Heart left ventricle (tissue), 16 donors: ENCODE data around the gene YBX1. TPM values are rescaled to one million over a fixed set of nuclear protein-coding genes. Genes with fewer than 3 reads are reported as not detected.
A peak's percentile ranks its signal among the peaks of the same experiment; 100 is the strongest.

Experiments
- ATAC-seq, 4 donors: fragments of 200-7000 bp; cut with Tn5 transposase; one replicate each; pipeline ENCODE4 v1.9.1; 2020 to 2022; ENCODE audit warnings: moderate library complexity in 4 of 4, mild to moderate bottlenecking in 3 of 4, moderate number of reproducible peaks in 1 of 4
- DNase-seq, 5 donors: peaks; one replicate each; pipeline ENCODE4 v3.0.0-alpha.2; 2020
- H3K27ac ChIP-seq, 12 donors: fragments of 200-600 bp; sonication (generic) in 4 of 12; one replicate each; pipeline versions ENCODE4 v1.5.0 to v1.8.0; 2016 to 2022; ENCODE audit warnings: mild to moderate bottlenecking in 2 of 12
- H3K27me3 ChIP-seq, 9 donors: fragments of 200-600 bp; sonication (generic) in 2 of 9; one replicate each; pipeline versions ENCODE4 v1.5.1 to v1.8.0; 2016 to 2022; ENCODE audit warnings: mild to moderate bottlenecking in 3 of 9
- H3K36me3 ChIP-seq, 9 donors: fragments of 200-600 bp; sonication (generic) in 2 of 9; one replicate each; pipeline versions ENCODE4 v1.5.0 to v1.8.0; 2018 to 2022; ENCODE audit warnings: mild to moderate bottlenecking in 2 of 9
- H3K4me1 ChIP-seq, 12 donors: fragments of 200-600 bp; sonication (generic) in 4 of 12; one replicate each; pipeline versions ENCODE4 v1.5.0 to v1.8.0; 2016 to 2022; ENCODE audit warnings: mild to moderate bottlenecking in 3 of 12
- H3K4me3 ChIP-seq, 12 donors: fragments of 200-600 bp; sonication (generic) in 4 of 12; one replicate each; pipeline versions ENCODE4 v1.5.0 to v1.8.0; 2017 to 2022; ENCODE audit warnings: mild to moderate bottlenecking in 9 of 12, moderate library complexity in 4 of 12
- H3K9me3 ChIP-seq, 12 donors: fragments of 200-600 bp; sonication (generic) in 4 of 12; one replicate each; pipeline versions ENCODE4 v1.5.0 to v1.8.0; 2016 to 2022; ENCODE audit warnings: mild to moderate bottlenecking in 1 of 12
- CTCF ChIP-seq, 12 donors: fragments of 200-600 bp; sonication (generic) in 4 of 12; IDR thresholded peaks; one replicate each; pipeline versions ENCODE4 v1.5.0 to v1.8.0; 2018 to 2022; ENCODE audit warnings: antibody characterized with exemption in 12 of 12, mild to moderate bottlenecking in 5 of 12
- POLR2A ChIP-seq, 2 donors: fragments of 450-650 bp; IDR thresholded peaks; one replicate each; pipeline ENCODE4 v1.6.1; 2017; ENCODE audit warnings: antibody characterized with exemption in 2 of 2, mild to moderate bottlenecking in 2 of 2, moderate library complexity in 2 of 2
- WGBS, 4 donors: extraction: QIAGEN DNeasy Blood & Tissue Kit in 2 of 4; methylation state at CpG; one replicate each; pipeline versions ENCODE4 v1.1.5 to v1.1.7; 2013 to 2018; 5-methylcytosine and 5-hydroxymethylcytosine counted together
- intact Hi-C, 10 donors: fragments of 100-400 bp; cut with DNase I; formaldehyde crosslinking; loops; one replicate each; pipeline versions ENCODE4 v1.11.1 to v1.14.2; 2022
- long read RNA-seq, 3 donors: library from polyadenylated mRNA; unstranded; transcript quantifications; one replicate each; pipeline ENCODE4 v2.0.0, GENCODE V29; 2020 to 2021
- polyA plus RNA-seq, 2 donors: library from polyadenylated mRNA; stranded (reverse); fragments of 200-250 nt; gene quantifications; one replicate each; pipeline ENCODE4 v1.2.3, GENCODE V29; 2013
- total RNA-seq, 9 donors: library from RNA; depleted of rRNA in 2 of 9; stranded (reverse); fragments of >200 nt in 2 of 9; fragmentation: NEBNext Ultra II Directional in 3 of 9; extraction: Animal tissue kit (Norgen Biotek cat#: 25700) in 3 of 9; gene quantifications; one replicate each; pipeline versions ENCODE4 v1.1.0 to v1.2.4, GENCODE V29; 2016 to 2023
- donor health status: ischemic (EF 13 %, LVEDD 7.1; RV severe dilation, severe dysfunction).
- donor health status: healthy with polysubstance abuse.
- donor health status: DM: no; HTN: yes; CAD: no.
- donor health status: DM: no; HTN: no; CAD: no.
- donor health status: ischemic (EF 25% LVEDD 6.9; RV normal size, moderate dysfunction).
- donor health status: ischemic (EF 25% LVEDD 5.7; RV mildly dilated, moderate dysfunction).
- donor health status: healthy.
- donor health status: DM: yes; HTN: yes; CAD: no.
- donor health status: ischemic (EF 35%, LVEDD 5.7; RV mildly dilated, moderate dysfunction).
- donor health status: nonischemic (EF 11% LVEDD 7.7; RV severe dilation, severe dysfunction).
- donor health status: DM: yes; HTN: yes; CAD: no.
- donor health status: PGD.
- donor health status: ischemic (EF 29% LVEDD 5.4; RV normal size, mild dysfunction).
- donor health status: nonischemic (EF 23%, LVEDD 6.1; RV moderate dilation, normal function).

Gene YBX1
- total RNA-seq (1,000 to 10,000 TPM in 1 of 9 donors, 100 to 1,000 TPM in 8; 663 to 1,139 (median 788) TPM), polyA plus RNA-seq (1,000 to 10,000 TPM in 1 of 2 donors, 100 to 1,000 TPM in 1; 638 to 1,226 TPM)
- long read RNA-seq, donor 1, transcript YBX1-201 (8 exons, 1,514 nt): major isoform, 255 of 308 reads
- long read RNA-seq, donor 1, partial matches to known transcripts: 27 of 308 reads
- long read RNA-seq, donor 1, other reads (novel, unspliced or antisense): 24 of 308 reads
- long read RNA-seq, donor 2, transcript YBX1-201 (8 exons, 1,514 nt): major isoform, 7 of 60 reads
- long read RNA-seq, donor 2, partial matches to known transcripts: 50 of 60 reads
- long read RNA-seq, donor 2, other reads (novel, unspliced or antisense): 3 of 60 reads
- long read RNA-seq, donor 3, transcript YBX1-201 (8 exons, 1,514 nt): major isoform, 164 of 216 reads
- long read RNA-seq, donor 3, partial matches to known transcripts: 38 of 216 reads
- long read RNA-seq, donor 3, other reads (novel, unspliced or antisense): 12 of 216 reads

GRCh38 chr1:42681741-42682483 lies at the start of gene YBX1:
Gene YBX1 (plus strand): TSS chr1:42682418. CDS start chr1:42682566, 148 bp downstream.
- TF ChIP-seq POLR2A (IDR thresholded peaks at IDR 0.05): peak in 1 of 2 donors; percentile 84
- no peak for TF ChIP-seq CTCF (IDR thresholded peaks at IDR 0.05)
- intact Hi-C loops: loop anchor here in 8 of 10 donors (1.0 to 10.0 kb wide), 9 partner anchors 23 to 507 kb away; partner anchors contain the start of genes C1orf50 (in 6 of the 8), P3H1 (in 6 of the 8), FOXJ3 (in 3 of the 8) and PPIH (in 3 of the 8)

GRCh38 chr1:42639116-42639515 lies 43.1 kb upstream of the YBX1 start:
- Histone ChIP-seq H3K4me3 (no peak overlapping the region), H3K36me3 (peaks cover 0 to 3% (median 0%) of the 10 kb centered on the region in 9 donors), H3K27me3 (no peaks in the 10 kb centered on the region), H3K4me1 (no peaks in the 10 kb centered on the region), H3K9me3 (no peaks in the 10 kb centered on the region), H3K27ac (no peak overlapping the region)
- no peak for ATAC-seq
- intact Hi-C loops: no loop called here
- DNase-seq: no peak
- TF ChIP-seq CTCF (IDR thresholded peaks at IDR 0.05) (no peak), POLR2A (IDR thresholded peaks at IDR 0.05) (no peak)

More at GRCh38 chr1:42681741-42682483, at the start of gene YBX1:
- H3K27me3 ChIP-seq: no peaks in the 10 kb centered on the region
- H3K9me3 ChIP-seq: no peaks in the 10 kb centered on the region
- peak; percentile 97 to 99 (median 98) for ATAC-seq
- peaks cover 21 to 58% (median 44%) of the 10 kb centered on the region in 12 donors for H3K4me1 ChIP-seq
- peaks cover 0 to 15% (median 3%) of the 10 kb centered on the region in 9 donors for H3K36me3 ChIP-seq
- peak; percentile 96 to 97 (median 97) for DNase-seq
- H3K4me3 ChIP-seq: peak within 1 kb of the TSS; percentile 64 to 99 (median 85)
- whole genome bisulfite sequencing, 4 donors: 0 to 1% (median 0%) methylated on average over 49 to 54 of the region's 54 CpGs
- H3K27ac ChIP-seq: peak within 1 kb of the TSS; percentile 86 to 100 (median 96)

GRCh38 chr1:42646056-42646455 lies 36.2 kb upstream of the YBX1 start:
- WGBS, 4 donors: 87 to 92% (median 88%) methylated on average over 2 of the region's 2 CpGs
- TF ChIP-seq CTCF (IDR thresholded peaks at IDR 0.05): no peak
- no peak for TF ChIP-seq POLR2A (IDR thresholded peaks at IDR 0.05)
- H3K36me3 ChIP-seq: peaks cover 0 to 10% (median 0%) of the 10 kb centered on the region in 9 donors
- intact Hi-C loops: no loop called here
- no peak for DNase-seq
- ATAC-seq: no peak
- H3K4me1 ChIP-seq: no peaks in the 10 kb centered on the region
- H3K9me3 ChIP-seq: no peaks in the 10 kb centered on the region
- H3K27ac ChIP-seq: no peak overlapping the region
- H3K4me3 ChIP-seq: no peak overlapping the region
- no peaks in the 10 kb centered on the region for H3K27me3 ChIP-seq
